Measurements from ENCODE around the gene RAD21L1.

- TF ChIP-seq CREB5 (CRISPR knock-in tag; IDR thresholded peaks at IDR 0.05; ENCODE audit: low read depth) (no peak), ZNF70 (CRISPR knock-in tag; IDR thresholded peaks at IDR 0.05) (no peak)
Observed at GRCh38 chr20:1277529-1278322, 51.9 kb downstream of the RAD21L1 start.

Data from SK-N-SH treated with all-trans-retinoic acid at 6 μM for 48 hours (cell line).